ENCODE measurements around the gene PDIA4.

GRCh38 chr7:149007611-149008010, 20.7 kb downstream of the PDIA4 start:
- TF ChIP-seq POLR2A (IDR thresholded peaks at IDR 0.05) (no peak), CTCF (IDR thresholded peaks at IDR 0.05) (no peak)
